AG10803 (cell line): ENCODE measurements around the gene ATAD3C.
"Not testable (repeated sequence)": the region's sequence is repeated elsewhere in the genome, so short reads cannot be mapped to it uniquely, and the experiment has no call there.

Source experiments
- DNase-seq: peaks from one replicate; pipeline ENCODE4 v3.0.0; 2010; ENCODE audit warnings: low read depth
- H3K4me3 ChIP-seq: 2 replicates; pipeline ENCODE4 v1.5.1; 2011; ENCODE audit warnings: mild to moderate bottlenecking, low read length, control low read depth
- CTCF ChIP-seq: conservative IDR thresholded peaks from 2 replicates; pipeline ENCODE4 v1.5.1; 2011; ENCODE audit warnings: mild to moderate bottlenecking, low read length, control low read depth, inconsistent platforms

The ATAD3C gene

DNA sequence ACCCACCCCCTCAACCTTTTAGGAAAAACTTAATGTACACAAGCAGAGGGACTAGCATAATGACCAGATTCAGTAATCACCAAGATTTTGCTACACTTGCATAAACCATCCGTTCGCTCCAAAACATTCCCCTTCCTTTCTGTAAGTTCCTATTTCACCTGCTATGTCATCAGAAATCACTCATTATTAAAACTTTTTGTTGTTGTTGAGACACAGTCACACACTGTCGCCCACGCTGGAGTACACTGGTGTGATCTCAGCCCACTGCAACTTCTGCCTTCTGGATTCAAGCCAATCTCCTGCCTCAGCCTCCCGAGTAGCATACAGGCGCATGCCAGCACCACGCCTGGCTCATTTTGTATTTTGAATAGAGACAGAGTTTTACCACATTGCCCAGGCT is 45.8 kb upstream of the ATAD3C start:
- no peak for DNase-seq
- no peak for TF ChIP-seq CTCF
- no peak overlapping the region for H3K4me3 ChIP-seq

GRCh38 chr1:1406101-1406820 is 43.2 kb upstream of the ATAD3C start:
- DNase-seq = no peak
- TF ChIP-seq CTCF = no peak

DNA sequence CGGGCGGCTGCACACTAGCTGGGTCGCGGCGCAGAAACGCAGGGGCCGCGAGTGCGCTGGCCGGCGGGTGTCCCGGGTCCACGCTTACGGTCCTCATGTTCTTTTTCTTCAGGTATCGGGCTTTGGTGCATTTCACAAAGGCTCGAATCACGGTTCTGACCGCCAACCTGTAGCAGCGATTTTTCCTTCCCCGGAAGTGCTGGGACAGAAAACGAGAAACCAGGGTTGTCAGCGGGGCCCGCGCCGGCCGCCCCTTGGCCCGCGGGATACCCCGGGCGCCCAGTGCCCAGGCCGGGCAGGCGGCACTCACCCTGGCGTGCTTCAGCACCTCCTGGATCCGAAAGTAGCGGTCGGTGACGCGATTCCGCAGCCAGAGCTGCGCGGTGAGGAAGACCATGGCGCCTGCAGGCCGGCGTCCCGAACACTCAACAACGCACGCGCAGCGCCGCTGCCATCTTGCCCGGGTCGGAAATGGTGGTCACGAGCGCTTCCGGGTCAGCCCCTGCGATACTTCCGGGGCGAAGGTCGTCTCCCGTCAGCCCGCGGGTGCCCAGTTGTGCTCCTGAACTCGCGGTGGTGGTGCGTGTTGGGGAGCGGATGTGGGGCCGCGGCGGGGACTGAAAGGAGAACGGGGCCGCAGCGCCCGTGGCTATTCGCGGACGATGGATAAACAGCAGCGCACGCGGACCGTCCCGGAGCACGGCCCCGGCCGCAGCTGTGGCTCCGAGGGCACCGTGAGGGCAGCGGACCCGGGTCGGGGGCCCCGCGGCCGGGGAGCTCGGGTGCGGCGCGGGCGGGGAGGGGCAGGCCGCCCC is 42.5 kb upstream of the ATAD3C start, which contains the start of gene MRPL20:
Gene MRPL20 (minus strand): TSS at position 473 of the 815 bp plus-strand sequence. CDS start 76 bp downstream, at position 397.
- peak; percentile 86 for DNase-seq
- peak within 1 kb of the TSS; percentile 83 for H3K4me3 ChIP-seq
- TF ChIP-seq CTCF = no peak

More at GRCh38 chr1:1406101-1406820, 43.2 kb upstream of the ATAD3C start:
- peak overlapping the region; percentile 83 for H3K4me3 ChIP-seq

DNA sequence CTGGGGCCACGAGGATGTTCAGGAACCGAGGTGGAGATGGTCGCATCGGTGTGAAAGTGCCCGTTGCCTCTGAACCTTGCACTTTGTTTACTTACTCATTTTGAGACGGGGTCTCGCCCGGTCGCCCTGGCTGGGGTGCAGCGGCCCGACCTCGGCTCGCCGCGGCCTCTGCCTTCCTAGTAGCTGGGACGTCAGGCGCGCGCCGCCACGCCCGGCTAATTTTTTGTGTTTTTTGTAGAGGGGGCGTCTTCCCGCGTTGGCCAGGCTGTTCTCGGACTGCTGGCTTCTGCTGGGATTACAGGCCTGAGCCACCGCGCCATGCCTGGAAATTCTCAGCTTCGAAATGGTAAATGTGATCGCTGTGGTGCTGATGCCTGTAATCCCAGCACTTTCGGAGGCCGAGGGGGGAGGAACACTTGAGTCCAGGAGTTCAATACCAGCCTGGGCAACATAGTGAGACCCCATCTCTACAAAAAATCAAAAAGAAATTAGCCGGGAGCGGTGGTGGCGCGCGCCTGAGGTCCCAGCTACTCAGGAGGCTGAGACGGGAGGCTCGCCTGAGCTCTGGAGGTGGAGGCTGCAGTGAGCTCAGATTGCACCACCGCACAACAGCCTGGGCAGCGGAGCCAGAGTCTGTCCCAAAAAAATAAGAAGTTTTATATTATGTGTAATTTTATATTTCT is 41.7 kb upstream of the ATAD3C start:
- DNase-seq = peak; percentile 35
- no peak for TF ChIP-seq CTCF
- peak overlapping the region; percentile 83 for H3K4me3 ChIP-seq

GRCh38 chr1:1410238-1410637 is 39.3 kb upstream of the ATAD3C start:
- H3K4me3 ChIP-seq, DNase-seq: not testable (repeated sequence)

- DNase-seq = no peak
- H3K4me3 ChIP-seq = no peak overlapping the region
- no peak for TF ChIP-seq CTCF
Observed at GRCh38 chr1:1411626-1412025, 37.9 kb upstream of the ATAD3C start.

DNA sequence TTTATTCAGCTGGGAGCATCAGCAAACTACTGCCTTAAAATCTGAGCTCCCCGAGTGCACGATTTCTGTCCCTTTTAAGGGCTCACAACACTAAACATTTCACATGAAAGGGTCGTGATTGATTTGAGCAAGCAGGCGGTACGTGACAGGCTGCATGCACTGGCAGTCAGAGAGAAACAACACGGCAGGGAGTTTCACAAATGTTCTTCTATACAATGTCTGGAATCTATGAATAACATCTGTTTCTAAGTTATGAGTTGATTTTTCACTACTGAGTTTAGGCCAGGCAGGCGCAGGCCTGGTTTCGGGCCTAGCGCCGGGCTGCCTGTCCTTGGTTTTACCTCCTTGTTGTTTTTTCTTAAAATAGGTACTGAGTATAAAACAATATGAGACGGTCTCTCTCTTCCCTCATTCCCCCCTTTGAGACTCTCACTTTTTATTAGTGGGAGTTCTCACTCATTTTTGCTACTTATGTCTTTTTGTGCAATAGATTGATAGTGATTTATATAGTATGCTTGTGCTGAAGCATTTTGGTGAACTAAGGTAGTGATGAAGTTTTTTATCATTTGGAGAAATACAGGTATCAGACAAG is 37.1 kb upstream of the ATAD3C start:
- DNase-seq = not testable (repeated sequence)

More for the DNA sequence above, 37.1 kb upstream of the ATAD3C start:
- not testable (repeated sequence) for H3K4me3 ChIP-seq
